Gastroesophageal sphincter (tissue), 3 donors: ENCODE data around the gene ACOXL.

ENCODE experiments used
- EP300 ChIP-seq: sonication (generic); formaldehyde crosslinking; IDR thresholded peaks from one replicate; pipeline ENCODE4 v1.6.1; 2017; ENCODE audit warnings: antibody characterized with exemption, mild to moderate bottlenecking
- POLR2AphosphoS5 ChIP-seq: sonication (generic); formaldehyde crosslinking; IDR thresholded peaks from one replicate; pipeline ENCODE4 v1.6.1; 2017; ENCODE audit warnings: antibody characterized with exemption
- TF ChIP-seq, protein P1 (sequence below), 4 experiments: fragments of 200-600 bp in 2 of 4; fragments of 450-650 bp in 2 of 4; sonication (generic) in 1 of 4; IDR thresholded peaks; one replicate each; pipeline ENCODE4 v1.5.1; 2017 to 2019; ENCODE audit warnings: antibody characterized with exemption in 4 of 4, mild to moderate bottlenecking in 2 of 4, moderate library complexity in 2 of 4

GRCh38 chr2:111139637-111140317, 407.4 kb downstream of the ACOXL start:
- TF ChIP-seq, protein P1, sequence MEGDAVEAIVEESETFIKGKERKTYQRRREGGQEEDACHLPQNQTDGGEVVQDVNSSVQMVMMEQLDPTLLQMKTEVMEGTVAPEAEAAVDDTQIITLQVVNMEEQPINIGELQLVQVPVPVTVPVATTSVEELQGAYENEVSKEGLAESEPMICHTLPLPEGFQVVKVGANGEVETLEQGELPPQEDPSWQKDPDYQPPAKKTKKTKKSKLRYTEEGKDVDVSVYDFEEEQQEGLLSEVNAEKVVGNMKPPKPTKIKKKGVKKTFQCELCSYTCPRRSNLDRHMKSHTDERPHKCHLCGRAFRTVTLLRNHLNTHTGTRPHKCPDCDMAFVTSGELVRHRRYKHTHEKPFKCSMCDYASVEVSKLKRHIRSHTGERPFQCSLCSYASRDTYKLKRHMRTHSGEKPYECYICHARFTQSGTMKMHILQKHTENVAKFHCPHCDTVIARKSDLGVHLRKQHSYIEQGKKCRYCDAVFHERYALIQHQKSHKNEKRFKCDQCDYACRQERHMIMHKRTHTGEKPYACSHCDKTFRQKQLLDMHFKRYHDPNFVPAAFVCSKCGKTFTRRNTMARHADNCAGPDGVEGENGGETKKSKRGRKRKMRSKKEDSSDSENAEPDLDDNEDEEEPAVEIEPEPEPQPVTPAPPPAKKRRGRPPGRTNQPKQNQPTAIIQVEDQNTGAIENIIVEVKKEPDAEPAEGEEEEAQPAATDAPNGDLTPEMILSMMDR (IDR thresholded peaks at IDR 0.05): no peak
- no peak for TF ChIP-seq POLR2AphosphoS5
- no peak for TF ChIP-seq EP300
